DOHH2 (cell line): ENCODE data around the gene MUC13.

ENCODE experiments used
- EZH2phosphoT487 ChIP-seq: fragments of 200-600 bp; sonication (generic); IDR thresholded peaks from 2 replicates; pipeline ENCODE4 v1.6.1; 2017; ENCODE audit warnings: borderline replicate concordance, mild to moderate bottlenecking, antibody characterized with exemption, low read length, moderate library complexity, mixed read lengths
- TF ChIP-seq, protein P1 (sequence below): fragments of 200-600 bp; sonication (generic); IDR thresholded peaks from one replicate; pipeline ENCODE4 v1.5.1; 2014; ENCODE audit warnings: antibody characterized with exemption, mild to moderate bottlenecking, low read depth, low read length; ENCODE audit not compliant: poor library complexity, severe bottlenecking

DNA sequence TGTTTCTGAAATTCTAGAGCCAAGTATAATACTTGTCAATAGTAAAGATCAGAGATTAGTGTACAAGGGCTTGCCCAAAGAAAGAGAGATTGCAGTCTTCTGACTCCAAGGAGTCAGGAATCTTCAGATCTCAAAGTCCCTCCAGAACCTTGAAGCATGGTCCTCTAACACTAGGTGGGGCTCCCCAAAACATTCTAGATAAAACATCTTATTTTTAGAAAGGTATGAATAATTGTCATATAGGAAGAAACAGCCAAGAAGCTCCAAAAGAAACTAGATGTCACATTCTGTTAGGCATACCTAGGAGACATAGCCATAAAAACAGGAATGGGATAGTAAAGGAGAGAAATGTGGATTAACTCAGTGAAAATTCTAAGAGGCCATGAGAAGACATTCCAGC, 10.7 kb downstream of the MUC13 start:
- TF ChIP-seq, protein P1, sequence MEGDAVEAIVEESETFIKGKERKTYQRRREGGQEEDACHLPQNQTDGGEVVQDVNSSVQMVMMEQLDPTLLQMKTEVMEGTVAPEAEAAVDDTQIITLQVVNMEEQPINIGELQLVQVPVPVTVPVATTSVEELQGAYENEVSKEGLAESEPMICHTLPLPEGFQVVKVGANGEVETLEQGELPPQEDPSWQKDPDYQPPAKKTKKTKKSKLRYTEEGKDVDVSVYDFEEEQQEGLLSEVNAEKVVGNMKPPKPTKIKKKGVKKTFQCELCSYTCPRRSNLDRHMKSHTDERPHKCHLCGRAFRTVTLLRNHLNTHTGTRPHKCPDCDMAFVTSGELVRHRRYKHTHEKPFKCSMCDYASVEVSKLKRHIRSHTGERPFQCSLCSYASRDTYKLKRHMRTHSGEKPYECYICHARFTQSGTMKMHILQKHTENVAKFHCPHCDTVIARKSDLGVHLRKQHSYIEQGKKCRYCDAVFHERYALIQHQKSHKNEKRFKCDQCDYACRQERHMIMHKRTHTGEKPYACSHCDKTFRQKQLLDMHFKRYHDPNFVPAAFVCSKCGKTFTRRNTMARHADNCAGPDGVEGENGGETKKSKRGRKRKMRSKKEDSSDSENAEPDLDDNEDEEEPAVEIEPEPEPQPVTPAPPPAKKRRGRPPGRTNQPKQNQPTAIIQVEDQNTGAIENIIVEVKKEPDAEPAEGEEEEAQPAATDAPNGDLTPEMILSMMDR, result no peak
- TF ChIP-seq EZH2phosphoT487, result no peak
